ENCODE measurements around the gene PRKAG2. TPM values are rescaled to one million over a fixed set of nuclear protein-coding genes. Genes with fewer than 3 reads are reported as not detected.
"Not testable (repeated sequence)": the region's sequence is repeated elsewhere in the genome, so short reads cannot be mapped to it uniquely, and the experiment has no call there.

Gene PRKAG2
- 5.2 and 9.4 TPM in 2 replicates for total RNA-seq (2014; rRNA removed; shearing (Covaris generic))

DNA sequence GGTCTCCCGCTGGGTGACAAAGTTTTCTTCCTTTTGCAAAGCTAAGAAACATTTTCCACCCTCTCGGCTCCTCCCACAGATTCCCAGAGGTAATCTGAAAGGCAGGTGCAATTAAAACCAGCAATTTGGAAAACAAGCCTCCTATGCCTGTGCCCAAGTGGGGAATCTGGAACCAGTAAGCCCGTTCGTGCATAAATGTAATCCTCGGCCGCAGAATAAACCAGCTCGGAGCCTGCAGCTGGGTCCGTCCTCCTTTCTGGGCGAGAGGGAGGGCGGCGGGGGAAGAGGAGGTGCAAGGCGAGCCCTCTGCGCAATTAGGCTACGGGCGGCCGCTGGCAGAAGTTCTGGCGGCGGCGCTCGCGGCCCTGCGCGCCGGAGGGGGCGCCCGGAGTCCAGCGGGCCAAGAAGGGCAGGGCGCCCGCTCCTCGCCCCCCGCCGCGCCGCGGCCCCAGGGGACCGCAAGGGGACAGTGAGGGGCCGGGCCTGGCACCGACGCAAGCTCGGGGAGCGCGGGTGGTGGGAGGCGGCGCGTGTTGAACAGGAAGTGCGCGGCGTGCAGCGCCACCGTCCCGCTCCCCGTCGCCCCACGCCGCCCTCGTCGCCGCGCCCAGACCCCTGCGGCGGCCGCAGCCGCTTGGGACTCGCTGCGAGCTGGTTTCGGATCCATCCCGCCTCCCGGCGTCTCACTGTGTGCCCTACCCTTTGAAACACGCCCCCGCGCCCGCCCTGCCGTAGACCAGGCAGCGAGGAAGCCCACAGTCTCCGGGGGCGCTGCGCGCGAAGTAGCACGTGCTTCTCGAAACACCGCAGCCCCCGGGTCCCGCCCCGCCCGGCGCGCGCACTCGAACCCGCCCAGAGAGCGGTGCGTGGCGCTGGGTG is at the start of gene PRKAG2:
PRKAG2 (minus strand) TSS at position 217 of the 879 bp plus-strand sequence. CDS start 495 bp downstream, outside the sequence.
- peak; percentile 37 for DNase-seq (ENCODE audit: low read depth)

DNA sequence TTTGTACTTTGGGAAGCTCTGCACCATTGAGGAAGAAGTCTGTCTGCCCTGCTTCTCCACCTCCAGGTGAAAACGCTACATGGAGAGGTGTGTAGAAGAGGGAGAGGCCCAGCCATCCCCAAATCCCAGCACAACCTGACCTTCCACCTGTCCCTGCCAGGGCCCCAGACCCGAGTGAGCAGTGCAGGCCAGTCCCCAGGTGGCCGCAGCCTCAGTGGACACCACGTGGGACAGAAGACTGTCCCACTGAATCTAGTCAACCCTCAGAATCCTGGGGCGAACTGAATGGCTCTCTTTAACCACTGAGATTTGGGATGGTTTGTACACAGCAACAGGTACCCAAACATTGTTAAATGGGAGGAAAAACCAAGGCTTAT is 49.4 kb upstream of the PRKAG2 start:
- DNase-seq (ENCODE audit: low read depth) = no peak

DNA sequence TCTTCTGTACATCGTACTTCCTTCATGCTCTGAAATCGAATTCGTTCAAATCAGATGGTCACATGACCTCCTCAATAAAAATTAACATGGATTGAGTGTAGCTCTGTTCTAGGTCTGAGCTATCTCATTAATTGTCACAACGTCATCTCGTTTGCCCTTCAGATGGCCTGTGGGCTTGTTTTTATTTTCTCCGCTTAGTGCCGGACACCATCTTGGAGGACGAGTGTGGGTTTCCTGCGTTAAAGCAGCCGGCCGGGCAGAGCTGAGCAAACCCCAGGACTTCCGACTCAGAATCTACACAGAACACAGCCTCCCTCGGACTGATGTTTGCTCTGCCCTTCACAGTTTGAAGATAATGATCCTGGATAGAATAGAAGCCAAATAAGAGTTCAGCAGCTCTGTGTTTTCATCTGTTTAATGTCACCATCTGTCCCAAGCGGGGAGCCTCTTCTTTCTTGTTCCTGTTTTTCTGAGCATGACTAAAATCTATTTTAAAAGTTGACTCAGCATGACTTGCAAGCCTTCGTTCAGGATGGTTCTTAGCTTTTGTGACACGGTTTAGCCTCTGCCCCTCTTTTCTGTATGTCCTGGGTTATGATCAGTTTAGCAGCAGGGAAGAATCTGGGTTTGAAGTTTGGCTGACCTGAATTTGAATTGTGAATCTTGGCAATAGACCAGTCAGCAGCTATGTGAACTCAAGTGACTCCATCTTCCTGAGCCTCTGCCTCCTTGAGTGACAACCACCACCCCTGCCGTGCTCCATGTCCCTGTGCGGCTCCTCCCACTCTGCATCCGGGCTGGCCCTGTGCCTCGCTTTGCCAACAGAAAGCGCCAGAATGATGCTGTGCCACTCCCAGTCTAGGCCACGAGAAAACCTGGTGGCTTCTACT is 48.8 kb upstream of the PRKAG2 start:
- no peak for DNase-seq (ENCODE audit: low read depth)

DNA sequence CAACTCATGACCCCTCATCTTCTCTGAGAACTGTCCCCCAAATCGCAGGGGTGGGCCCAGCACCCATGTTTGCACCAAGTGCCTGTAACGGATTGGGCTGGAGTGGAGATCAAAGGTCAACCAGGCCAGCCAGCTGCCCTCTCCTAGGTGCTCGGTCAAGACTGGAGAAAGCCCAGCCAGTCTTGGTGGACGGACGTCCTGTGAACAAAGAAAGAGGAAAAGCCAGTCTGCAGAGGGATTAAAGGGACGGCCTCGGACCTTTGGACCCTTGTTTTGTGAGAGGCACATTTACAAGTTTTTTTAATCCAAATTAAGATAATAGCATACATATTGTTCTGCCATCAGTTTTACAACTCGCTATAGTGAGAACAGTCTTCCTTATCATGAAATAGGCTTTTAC is 47.6 kb upstream of the PRKAG2 start:
- DNase-seq (ENCODE audit: low read depth) = no peak

DNA sequence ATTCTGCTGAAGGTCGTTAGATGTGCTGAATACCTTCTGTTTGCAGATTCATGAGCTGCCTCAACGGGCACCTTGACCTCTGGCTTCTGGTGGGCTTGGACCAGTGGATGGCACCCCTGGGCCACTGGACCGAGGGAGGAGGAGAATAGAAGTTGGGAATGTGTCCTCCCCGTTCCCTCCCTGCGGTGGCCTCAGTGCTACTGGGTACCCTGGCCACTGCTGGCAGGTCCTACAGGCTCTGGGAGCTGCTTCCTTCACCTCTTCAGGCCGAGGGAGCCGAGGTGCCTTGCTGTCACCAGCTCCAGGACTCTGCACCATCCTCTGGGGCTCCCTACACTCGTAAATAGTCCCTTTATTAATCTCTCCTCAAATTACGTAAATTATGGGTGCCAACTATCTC is 47.1 kb upstream of the PRKAG2 start:
- no peak for DNase-seq (ENCODE audit: low read depth)

DNA sequence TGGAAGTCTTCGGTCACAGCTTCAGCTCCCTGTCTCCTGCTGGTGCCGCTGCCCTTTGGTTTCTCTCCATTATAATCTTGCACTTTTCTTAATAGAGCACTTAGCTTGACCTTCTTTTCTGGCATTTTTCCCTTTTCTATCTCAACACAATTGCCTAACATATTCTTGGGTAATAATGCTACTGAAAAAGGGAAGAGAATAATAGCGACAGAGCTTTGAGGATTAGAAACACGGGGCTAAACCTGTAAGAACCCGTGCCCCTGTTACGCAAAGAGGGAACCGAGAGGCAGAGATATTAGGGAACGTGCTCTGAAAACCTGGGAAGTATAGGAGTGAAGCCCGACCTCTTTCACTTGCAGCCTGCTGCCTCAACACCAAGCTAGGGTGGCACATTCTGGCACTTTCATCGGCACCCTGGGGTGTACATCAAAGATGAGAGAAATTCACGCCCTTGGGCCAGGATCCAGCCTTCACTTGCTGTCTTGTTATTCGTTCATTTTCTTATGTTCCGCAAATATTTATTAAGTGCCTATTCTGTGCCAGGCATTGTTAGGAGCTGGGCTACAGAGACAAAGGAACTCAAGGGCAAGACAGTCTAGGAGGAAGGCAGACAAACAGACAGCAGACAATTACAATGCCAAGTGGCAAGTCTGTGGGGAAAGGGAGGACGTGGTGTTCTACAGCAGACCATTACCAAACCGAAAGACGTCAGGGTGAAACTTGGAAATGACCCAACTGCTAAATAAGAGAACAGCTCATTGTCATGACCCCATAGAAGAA is 46.4 kb upstream of the PRKAG2 start:
- no peak for DNase-seq (ENCODE audit: low read depth)

GRCh38 chr7:151921451-151921850 is 44.5 kb upstream of the PRKAG2 start:
- no peak for DNase-seq (ENCODE audit: low read depth)

GRCh38 chr7:151920488-151920887 is 43.6 kb upstream of the PRKAG2 start:
- DNase-seq (ENCODE audit: low read depth) = no peak

- no peak for DNase-seq (ENCODE audit: low read depth)
Observed at GRCh38 chr7:151919595-151919994, 42.7 kb upstream of the PRKAG2 start.

GRCh38 chr7:151918510-151918843 is 41.6 kb upstream of the PRKAG2 start:
- DNase-seq (ENCODE audit: low read depth) = no peak

DNA sequence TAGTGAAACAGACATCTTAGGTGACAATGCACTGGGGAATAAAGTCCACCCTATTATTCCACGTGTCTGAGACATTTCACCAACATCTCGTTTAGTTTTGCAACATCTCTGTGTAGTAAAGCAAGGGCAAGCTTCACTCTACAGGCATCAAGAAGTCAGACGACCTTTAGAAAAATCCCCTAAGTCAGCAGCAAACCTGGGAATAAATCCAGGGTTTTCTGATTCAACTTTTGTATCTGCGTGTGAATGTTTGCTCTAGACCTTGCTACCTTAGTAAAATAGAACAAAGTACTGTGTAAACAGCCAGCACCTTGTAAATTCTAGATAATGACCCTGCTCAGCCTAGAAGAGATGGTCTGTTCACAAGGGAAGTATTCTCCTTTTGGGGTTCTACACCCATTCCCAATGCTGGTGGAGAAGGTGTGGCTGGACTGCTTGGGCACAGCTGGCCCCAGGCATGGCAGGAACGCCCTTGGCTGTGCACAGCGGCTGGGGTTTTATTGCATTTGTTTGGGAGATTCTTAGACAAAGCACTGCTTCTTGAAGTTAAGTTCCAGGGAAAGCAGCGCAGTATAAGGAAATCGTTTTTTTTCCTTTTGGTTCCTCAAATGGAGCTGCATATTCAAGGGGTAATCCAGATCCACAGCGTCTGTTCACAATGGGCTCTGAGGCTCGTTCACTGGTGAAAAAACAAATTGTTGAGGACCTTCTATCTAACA is 41.0 kb upstream of the PRKAG2 start:
- no peak for DNase-seq (ENCODE audit: low read depth)

DNA sequence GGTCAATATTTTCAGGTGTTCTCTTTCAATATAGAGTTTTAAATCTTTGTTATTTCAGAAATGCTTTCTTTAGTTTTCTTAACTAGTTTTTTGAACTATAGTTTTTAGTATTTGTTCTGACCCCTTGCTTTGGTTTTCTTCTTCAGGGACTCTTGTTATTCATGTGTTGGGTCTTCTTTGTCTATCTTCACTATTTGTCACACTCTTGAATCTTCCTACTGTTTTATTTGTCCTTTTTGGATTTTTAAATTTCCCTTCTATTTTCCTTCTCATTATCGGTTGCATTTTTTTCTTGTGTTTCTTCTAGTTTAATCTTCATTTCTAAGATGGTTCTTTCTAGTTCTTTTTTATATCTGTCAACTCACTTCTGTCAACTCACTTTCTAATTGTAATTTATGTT is 37.1 kb upstream of the PRKAG2 start:
- DNase-seq (ENCODE audit: low read depth) = no peak

DNA sequence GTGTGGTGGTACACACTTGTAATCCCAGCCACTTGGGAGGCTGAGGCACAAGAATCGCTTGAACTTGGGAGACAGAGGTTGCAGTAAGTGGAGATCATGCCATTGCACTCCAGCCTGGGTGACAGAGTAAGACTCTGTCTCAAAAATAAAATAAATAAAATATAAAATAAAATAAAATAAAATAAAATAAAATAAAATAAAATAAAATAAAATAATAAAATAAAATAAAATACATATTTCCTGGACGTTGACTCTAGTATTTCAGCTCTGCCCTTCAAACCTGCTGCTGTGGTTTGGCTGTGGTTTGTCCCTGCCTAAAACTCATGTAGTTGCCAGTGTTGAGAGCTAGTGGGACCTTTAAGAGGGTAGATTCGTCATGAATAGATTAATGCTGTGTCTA is 33.7 kb upstream of the PRKAG2 start:
- DNase-seq (ENCODE audit: low read depth) = not testable (repeated sequence)

DNA sequence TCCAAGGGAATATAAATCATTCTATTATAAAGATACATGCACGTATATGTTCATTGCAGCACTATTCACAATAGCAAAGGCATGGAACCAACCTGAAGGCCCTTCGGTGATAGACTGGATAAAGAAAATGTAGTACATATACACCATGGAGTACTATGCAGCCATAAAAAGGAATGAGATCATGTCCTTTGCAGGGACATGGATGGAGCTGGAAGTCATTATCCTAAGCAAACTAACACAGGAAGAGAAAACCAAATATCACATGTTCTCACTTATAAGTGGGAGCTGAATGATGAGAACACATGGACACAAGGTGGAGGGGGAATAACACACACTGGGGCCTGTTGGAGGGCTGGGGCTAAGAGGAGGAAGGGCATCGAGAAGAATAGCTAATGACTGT is 30.2 kb upstream of the PRKAG2 start:
- not testable (repeated sequence) for DNase-seq (ENCODE audit: low read depth)

GRCh38 chr7:151905766-151906165 is 28.9 kb upstream of the PRKAG2 start:
- DNase-seq (ENCODE audit: low read depth) = no peak

- DNase-seq (ENCODE audit: low read depth) = no peak
Observed at GRCh38 chr7:151905353-151905752, 28.4 kb upstream of the PRKAG2 start.

DNA sequence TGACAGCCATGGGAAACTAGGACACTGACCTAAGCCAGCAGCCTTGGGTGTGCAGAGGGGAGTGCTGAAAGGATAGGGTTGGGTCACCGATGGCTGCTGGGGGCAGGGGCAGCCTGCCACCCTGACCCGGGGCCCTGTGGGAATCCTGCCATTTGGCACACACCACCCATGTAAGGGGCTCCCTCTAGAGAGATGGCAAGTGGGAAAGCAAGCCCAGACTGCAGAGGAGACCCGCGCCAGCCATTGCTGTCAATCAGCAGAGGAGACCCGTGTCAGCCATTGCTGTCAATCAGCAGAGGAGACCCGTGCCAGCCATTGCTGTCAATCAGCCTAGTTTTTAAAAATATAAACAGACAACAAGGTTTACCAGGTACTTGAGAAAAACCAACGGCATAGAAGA is 27.4 kb upstream of the PRKAG2 start:
- DNase-seq (ENCODE audit: low read depth) = no peak

GRCh38 chr7:151903249-151904032 is 26.5 kb upstream of the PRKAG2 start:
- no peak for DNase-seq (ENCODE audit: low read depth)

DNA sequence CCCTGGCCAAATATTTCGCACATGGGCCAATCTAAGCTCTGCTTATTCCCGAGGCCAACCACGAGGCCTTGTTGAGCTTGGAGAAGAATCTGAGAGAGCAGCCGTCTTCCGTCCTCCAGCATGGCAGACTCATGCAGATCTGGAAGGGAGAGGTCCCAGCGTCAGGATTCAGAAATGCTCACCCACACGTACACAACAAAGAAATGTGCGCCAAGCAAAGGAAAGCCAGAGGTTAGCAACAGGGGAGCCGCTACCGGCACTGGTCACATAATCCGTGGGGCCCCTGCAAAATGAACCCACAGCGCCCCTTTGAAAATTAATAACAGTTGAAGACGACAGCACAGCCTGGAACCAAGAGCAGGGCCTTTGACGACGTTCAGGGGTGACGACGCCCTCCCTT is 25.4 kb upstream of the PRKAG2 start:
- no peak for DNase-seq (ENCODE audit: low read depth)

- DNase-seq (ENCODE audit: low read depth) = no peak
Observed at GRCh38 chr7:151901828-151902227, 24.9 kb upstream of the PRKAG2 start.
